IMR-90 (cell line): ENCODE measurements around the gene STIL. TPM values are rescaled to one million over a fixed set of nuclear protein-coding genes. Genes with fewer than 3 reads are reported as not detected.
A peak's percentile ranks its signal among the peaks of the same experiment; 100 is the strongest.

ENCODE experiments used
- ATAC-seq: fragments of 200-7000 bp; cut with Tn5 transposase; 2 replicates; pipeline ENCODE4 v1.9.1; 2020; ENCODE audit warnings: low read depth, mild to moderate bottlenecking, moderate library complexity
- Bru-seq: library from RNA; stranded (reverse); fragments of 400-500 nt; gene quantifications from one replicate; lab custom pipeline; 2021; lab: Mats Ljungman, UMichigan
- BruChase-seq, 2 experiments: library from RNA; stranded (reverse); fragments of 400-500 nt; gene quantifications; one replicate each; lab custom pipeline; 2021; lab: Mats Ljungman, UMichigan
- BruUV-seq: library from RNA; stranded (reverse); fragments of 400-500 nt; replicated peaks from 2 replicates; lab custom pipeline; 2021; lab: Mats Ljungman, UMichigan
- CTCF ChIA-PET: fragments of 300-600 bp; formaldehyde crosslinking; extraction: SDS; loops from one replicate; lab custom pipeline; 2021; ENCODE audit warnings: antibody characterized with exemption; lab: Yijun Ruan, JAX
- POLR2A ChIA-PET: fragments of 300-600 bp; sonication (Branson Sonifier 250); formaldehyde crosslinking; loops from one replicate; lab custom pipeline; 2022; ENCODE audit warnings: antibody characterized with exemption; ENCODE audit not compliant: unreplicated experiment; lab: Charles Lee
- DNase-seq: peaks from one replicate; pipeline ENCODE4 v3.0.0; 2013
- H2AFZ ChIP-seq: replicated peaks from 2 replicates; pipeline ENCODE3; 2013; ENCODE audit warnings: low read length, mild to moderate bottlenecking; ENCODE audit not compliant: poor library complexity
- H2AK5ac ChIP-seq: 2 replicates; pipeline ENCODE4 v1.6.1; 2013; ENCODE audit warnings: low read depth, low read length, inconsistent platforms
- H2AK9ac ChIP-seq: replicated peaks from 2 replicates; pipeline ENCODE3; 2013; ENCODE audit warnings: mild to moderate bottlenecking, low read depth, low read length, moderate library complexity; ENCODE audit not compliant: poor library complexity
- H2BK120ac ChIP-seq: 2 replicates; pipeline ENCODE4 v1.6.1; 2013; ENCODE audit warnings: low read depth, low read length, inconsistent platforms
- H2BK15ac ChIP-seq: 3 replicates; pipeline ENCODE4 v1.6.1; 2013; ENCODE audit warnings: low read depth, low read length, inconsistent platforms
- H2BK20ac ChIP-seq: 2 replicates; pipeline ENCODE4 v1.6.1; 2013; ENCODE audit warnings: low read depth, mild to moderate bottlenecking, inconsistent platforms, low read length, moderate library complexity
- H2BK5ac ChIP-seq: 2 replicates; pipeline ENCODE4 v1.6.1; 2013; ENCODE audit warnings: mild to moderate bottlenecking, low read depth, low read length, inconsistent platforms; ENCODE audit not compliant: poor library complexity, severe bottlenecking
- H3K14ac ChIP-seq: replicated peaks from 2 replicates; pipeline ENCODE4 v1.6.1; 2013; ENCODE audit warnings: low read depth, low read length, inconsistent platforms
- H3K18ac ChIP-seq: 2 replicates; pipeline ENCODE4 v1.6.1; 2013; ENCODE audit warnings: low read depth, low read length, control low read depth
- H3K23ac ChIP-seq: 2 replicates; pipeline ENCODE4 v1.6.1; 2013; ENCODE audit warnings: low read depth, low read length, inconsistent platforms
- H3K27ac ChIP-seq: 2 replicates; pipeline ENCODE4 v1.5.1; 2013; ENCODE audit warnings: mild to moderate bottlenecking, control low read depth, low read length; ENCODE audit not compliant: insufficient read depth
- H3K27me3 ChIP-seq: 2 replicates; pipeline ENCODE4 v1.6.1; 2013; ENCODE audit warnings: low read length; ENCODE audit not compliant: control insufficient read depth, insufficient read depth
- H3K36me3 ChIP-seq: 2 replicates; pipeline ENCODE4 v1.6.1; 2013; ENCODE audit warnings: low read length, mixed read lengths; ENCODE audit not compliant: control insufficient read depth, insufficient read depth
- H3K4ac ChIP-seq: 2 replicates; pipeline ENCODE4 v1.6.1; 2013; ENCODE audit warnings: low read depth, low read length, inconsistent platforms
- H3K4me1 ChIP-seq: 2 replicates; pipeline ENCODE4 v1.6.1; 2013; ENCODE audit warnings: low read length, mixed read lengths; ENCODE audit not compliant: control insufficient read depth, insufficient read depth
- H3K4me2 ChIP-seq: 2 replicates; pipeline ENCODE4 v1.6.1; 2013; ENCODE audit warnings: low read depth, mild to moderate bottlenecking, control low read depth, low read length, moderate library complexity
- H3K4me3 ChIP-seq: 2 replicates; pipeline ENCODE4 v1.5.1; 2013; ENCODE audit warnings: low read depth, mild to moderate bottlenecking, control low read depth, low read length, moderate library complexity; ENCODE audit not compliant: insufficient read depth
- H3K56ac ChIP-seq: 2 replicates; pipeline ENCODE4 v1.6.1; 2013; ENCODE audit warnings: low read length, inconsistent platforms; ENCODE audit not compliant: insufficient read depth; ENCODE audit errors: extremely low read depth
- H3K79me1 ChIP-seq, 2 experiments: 2 replicates each; pipeline ENCODE4 v1.6.1; 2013; ENCODE audit warnings: low read length in 2 of 2, inconsistent platforms in 1 of 2, low read depth in 1 of 2
- H3K9ac ChIP-seq: 2 replicates; pipeline ENCODE4 v1.6.1; 2013; ENCODE audit warnings: low read depth, low read length, control low read depth
- H3K9me1 ChIP-seq: 2 replicates; pipeline ENCODE4 v1.6.1; 2013; ENCODE audit warnings: low read length, inconsistent platforms; ENCODE audit not compliant: insufficient read depth
- H3K9me3 ChIP-seq: 2 replicates; pipeline ENCODE4 v1.6.1; 2013; ENCODE audit warnings: low read length; ENCODE audit not compliant: control insufficient read depth, insufficient read depth
- H4K20me1 ChIP-seq: 2 replicates; pipeline ENCODE4 v1.6.1; 2013; ENCODE audit warnings: low read length, inconsistent platforms; ENCODE audit not compliant: insufficient read depth
- H4K5ac ChIP-seq: 2 replicates; pipeline ENCODE4 v1.6.1; 2013; ENCODE audit warnings: mild to moderate bottlenecking, low read depth, low read length, control low read depth
- H4K8ac ChIP-seq, 2 experiments: 2 replicates each; pipeline ENCODE4 v1.6.1; 2013; ENCODE audit warnings: low read depth in 2 of 2, low read length in 2 of 2, control low read depth in 1 of 2, inconsistent platforms in 1 of 2
- H4K91ac ChIP-seq: 2 replicates; pipeline ENCODE4 v1.6.1; 2013; ENCODE audit warnings: low read depth, low read length, inconsistent platforms; ENCODE audit not compliant: insufficient read depth
- CEBPB ChIP-seq: IDR thresholded peaks from 2 replicates; pipeline ENCODE4 v1.6.1; 2012; ENCODE audit warnings: low read depth, low read length, improper control_type of control experiment
- CHD1 ChIP-seq: IDR thresholded peaks from 2 replicates; pipeline ENCODE4 v1.6.1; 2012; ENCODE audit warnings: low read depth, low read length, improper control_type of control experiment
- CTCF ChIP-seq: conservative IDR thresholded peaks from 2 replicates; pipeline ENCODE4 v1.5.1; 2012; ENCODE audit warnings: mild to moderate bottlenecking, low read depth, low read length, improper control_type of control experiment
- ELK1 ChIP-seq: fragments of 150-350 bp; IDR thresholded peaks from 2 replicates; pipeline ENCODE4 v1.6.1; 2016; ENCODE audit warnings: low read depth, mild to moderate bottlenecking, low read length, moderate library complexity, borderline replicate concordance
- MAZ ChIP-seq: IDR thresholded peaks from 2 replicates; pipeline ENCODE4 v1.6.1; 2012; ENCODE audit warnings: low read depth, mild to moderate bottlenecking, low read length, improper control_type of control experiment, moderate library complexity, borderline replicate concordance
- MXI1 ChIP-seq: IDR thresholded peaks from 2 replicates; pipeline ENCODE4 v1.6.1; 2012; ENCODE audit warnings: low read depth, mild to moderate bottlenecking, low read length, moderate library complexity, borderline replicate concordance
- NFE2L2 ChIP-seq: fragments of 150-350 bp; IDR thresholded peaks from 2 replicates; pipeline ENCODE4 v1.6.1; 2016; ENCODE audit warnings: low read depth, mild to moderate bottlenecking, low read length
- RFX5 ChIP-seq: IDR thresholded peaks from 2 replicates; pipeline ENCODE4 v1.8.0; 2012; ENCODE audit warnings: low read depth, mild to moderate bottlenecking, low read length, moderate library complexity
- SMC3 ChIP-seq: fragments of 150-350 bp; IDR thresholded peaks from 2 replicates; pipeline ENCODE4 v1.6.1; 2016; ENCODE audit warnings: low read depth, mild to moderate bottlenecking, antibody characterized with exemption, low read length, moderate library complexity
- USF2 ChIP-seq: fragments of 150-350 bp; IDR thresholded peaks from 2 replicates; pipeline ENCODE4 v1.6.1; 2017; ENCODE audit warnings: mild to moderate bottlenecking, antibody characterized with exemption, low read length, low read depth
- WGBS, 2 experiments: methylation state at CpG; one replicate each; pipeline versions ENCODE4 v1.1.5 to v1.1.7; 2013; ENCODE audit warnings: missing lambda C conversion rate in 2 of 2; ENCODE audit not compliant: insufficient read length in 1 of 2; ENCODE audit errors: extremely low coverage in 2 of 2; 5-methylcytosine and 5-hydroxymethylcytosine counted together
- dilution Hi-C: fragments of 300-500 bp; cut with HindIII; formaldehyde crosslinking; loops from one replicate; pipeline ENCODE4 v1.14.3; 2018; ENCODE audit warnings: low sequenced_read_pairs; ENCODE audit not compliant: unreplicated experiment
- in situ Hi-C: fragments of 300-500 bp; cut with MboI; formaldehyde crosslinking; loops from 3 replicates; pipeline ENCODE4 v1.14.3; 2019; ENCODE audit warnings: low sequenced_read_pairs, inconsistent platforms, mixed read lengths
- intact Hi-C: fragments of 100-400 bp; cut with micrococcal nuclease; formaldehyde crosslinking; loops from 2 replicates; pipeline ENCODE4 v1.10.0; 2022
- long read RNA-seq: library from polyadenylated mRNA; unstranded; transcript quantifications from one replicate; pipeline ENCODE4 v2.0.0, GENCODE V29; 2021; ENCODE audit not compliant: unreplicated experiment
- polyA plus RNA-seq, 3 experiments: library from polyadenylated mRNA; depleted of rRNA; stranded (reverse); fragments of >200 nt; gene quantifications; 2 replicates each; pipeline ENCODE4 v1.2.3, GENCODE V29; 2012; ENCODE audit warnings: low replicate concordance in 1 of 3
- total RNA-seq: library from RNA; depleted of rRNA; stranded (reverse); fragments of >200 nt; gene quantifications from 2 replicates; pipeline ENCODE4 v1.2.3, GENCODE V29; 2012; rRNA removed

Gene STIL
- total RNA-seq = 17.2 and 19.2 TPM in 2 replicates
- polyA plus RNA-seq (2012; rRNA removed) = 5.8 and 6.8 TPM in 2 replicates
- polyA plus RNA-seq (2012; cell fraction: cytosol; rRNA removed) = 1.5 and 3.8 TPM in 2 replicates
- polyA plus RNA-seq (2012; cell fraction: nucleus; rRNA removed; ENCODE audit: low replicate concordance) = 1.8 and 7.2 TPM in 2 replicates
- Bru-seq, nascent RNA = percentile 64 among the genes with signal in this experiment
- percentile 57 among the genes with signal in this experiment for BruChase-seq, experiment 1, labeled RNA remaining after a 6-hour chase
- BruChase-seq, experiment 2, labeled RNA remaining after a 2-hour chase = percentile 54 among the genes with signal in this experiment
- long read RNA-seq, partial matches to known transcripts = 0 of 1 reads
- long read RNA-seq, other reads (novel, unspliced or antisense) = 1 of 1 reads

GRCh38 chr1:47313915-47314664 is at the start of gene STIL:
STIL (minus strand) TSS chr1:47314147; CDS start chr1:47310319, 3,828 bp downstream.
- ChIA-PET CTCF (interaction anchor here (0.8 kb wide), 1 partner anchor 15 kb away, joined by 9 read pairs; no protein-coding TSS in a partner anchor), POLR2A (interaction anchor here (0.7 to 1.0 kb wide), 2 partner anchors 20 to 38 kb away, joined by 3 to 4 read pairs; partner anchors contain the start of gene CMPK1)
- intact Hi-C loops (loop anchor here (1.0 to 5.0 kb wide), 3 partner anchors 17 to 122 kb away; partner anchors contain the start of genes CMPK1 and PDZK1IP1), in situ Hi-C loops (no loop called here), dilution Hi-C loops (no loop called here)
- Histone ChIP-seq H3K18ac (no peak within 1 kb of the TSS), H4K8ac (peak within 1 kb of the TSS; percentile 95 to 99), H3K4me1 (no peaks in the 10 kb centered on the region; the same call in 1 of the 2 replicates), H2BK20ac (no peak within 1 kb of the TSS), H4K5ac (peak within 1 kb of the TSS; percentile 89), H2AFZ (peak within 1 kb of the TSS; percentile 88), H3K9ac (peak within 1 kb of the TSS; percentile 80), H4K91ac (peak within 1 kb of the TSS; percentile 27), H3K14ac (peak within 1 kb of the TSS; percentile 92), H3K79me1 (peaks cover 0 to 10% of the 10 kb centered on the region in 2 experiments; a peak in 2 of 4 replicates), H3K56ac (peak within 1 kb of the TSS; percentile 88), H3K9me3 (no peaks in the 10 kb centered on the region), H2AK9ac (peak within 1 kb of the TSS; percentile 95), H2BK5ac (peak within 1 kb of the TSS; percentile 78), H2AK5ac (peak within 1 kb of the TSS; percentile 82; the same call in 1 of the 2 replicates), H2BK15ac (peak within 1 kb of the TSS; percentile 57; the same call in 1 of the 3 replicates), H3K27me3 (no peaks in the 10 kb centered on the region), H3K4me3 (peak within 1 kb of the TSS; percentile 62), H3K4me2 (peak within 1 kb of the TSS; percentile 88), H3K27ac (peak within 1 kb of the TSS; percentile 86), H2BK120ac (no peak within 1 kb of the TSS), H3K23ac (peak within 1 kb of the TSS; percentile 85), H3K4ac (peak within 1 kb of the TSS; percentile 90), H3K9me1 (no peaks in the 10 kb centered on the region), H4K20me1 (no peaks in the 10 kb centered on the region), H3K36me3 (no peaks in the 10 kb centered on the region)
- ATAC-seq (peak; percentile 96), DNase-seq (peak; percentile 100)
- BruUV-seq = no TSS peak
- WGBS, 2 experiments = 0% methylated on average over 24 of the region's 54 CpGs; no CpG with 5 or more reads in 1 of the 2 experiments
- TF ChIP-seq NFE2L2 (no peak), USF2 (no peak), MXI1 (peak; percentile 95), CHD1 (no peak), MAZ (peak; percentile 48; the same call in 1 of the 2 replicates), CTCF (no peak), CEBPB (peak; percentile 25; the same call in 1 of the 2 replicates), SMC3 (no peak), ELK1 (no peak), RFX5 (peak; percentile 40; the same call in 1 of the 2 replicates)
